BJ (cell line): Measurements from ENCODE around the gene SORD. TPM values are rescaled to one million over a fixed set of nuclear protein-coding genes. Genes with fewer than 3 reads are reported as not detected.
"Not testable (repeated sequence)": the region's sequence is repeated elsewhere in the genome, so short reads cannot be mapped to it uniquely, and the experiment has no call there.

ENCODE experiments used
- CTCF ChIA-PET: fragments of 350-600 bp; formaldehyde crosslinking; extraction: SDS; loops from one replicate; lab custom pipeline; 2021; ENCODE audit warnings: antibody characterized with exemption, inconsistent platforms; lab: Yijun Ruan, JAX
- POLR2A ChIA-PET: fragments of 300-600 bp; sonication (Branson Sonifier 250); formaldehyde crosslinking; extraction: SDS; loops from one replicate; lab custom pipeline; 2021; ENCODE audit warnings: antibody characterized with exemption; lab: Charles Lee
- DNase-seq: peaks from one replicate; pipeline ENCODE4 v3.0.0-alpha.2; 2011; ENCODE audit warnings: low read depth
- H3K27me3 ChIP-seq: 2 replicates; pipeline ENCODE4 v1.6.0; 2011; ENCODE audit warnings: low read length; ENCODE audit not compliant: control insufficient read depth, insufficient read depth
- H3K36me3 ChIP-seq: 2 replicates; pipeline ENCODE4 v1.5.1; 2011; ENCODE audit warnings: low read length; ENCODE audit not compliant: control insufficient read depth, insufficient read depth
- H3K4me3 ChIP-seq: 2 replicates; pipeline ENCODE4 v1.5.1; 2011; ENCODE audit warnings: low read depth, mild to moderate bottlenecking, control low read depth, low read length
- polyA plus RNA-seq: library from polyadenylated mRNA; depleted of rRNA; stranded (reverse); fragments of >200 nt; gene quantifications from 2 replicates; pipeline ENCODE4 v1.2.3, GENCODE V29; 2011
- TF ChIP-seq, protein P1 (sequence below): IDR thresholded peaks from 2 replicates; pipeline ENCODE4 v1.5.1; 2011; ENCODE audit warnings: low read depth, mild to moderate bottlenecking, control low read depth, inconsistent platforms, low read length, moderate library complexity; ENCODE audit not compliant: insufficient read depth

Gene SORD
- polyA plus RNA-seq, 1 experiment: 30.4 TPM

DNA sequence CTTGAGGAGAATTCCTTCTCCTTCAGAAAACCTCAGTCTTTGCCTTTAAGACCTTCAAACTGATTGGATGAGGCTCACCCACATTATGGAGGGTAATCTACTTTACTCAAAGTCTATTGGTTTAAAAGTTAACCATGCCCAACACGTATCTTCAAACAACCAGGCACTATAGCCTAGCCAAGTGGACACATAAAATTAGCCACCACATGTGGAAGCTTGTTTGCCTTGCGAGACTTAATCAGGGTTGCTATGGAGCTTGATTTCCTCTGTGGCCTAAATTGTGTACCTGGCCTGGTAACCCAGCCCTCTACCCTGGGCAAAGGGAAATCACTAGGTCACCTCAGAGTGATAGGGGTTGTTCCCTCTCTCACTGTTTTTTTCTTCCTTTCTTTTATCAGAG lies 19.9 kb downstream of the SORD start:
- H3K4me3 ChIP-seq, DNase-seq, H3K27me3 ChIP-seq, CTCF ChIA-PET, POLR2A ChIA-PET, H3K36me3 ChIP-seq: not testable (repeated sequence)

DNA sequence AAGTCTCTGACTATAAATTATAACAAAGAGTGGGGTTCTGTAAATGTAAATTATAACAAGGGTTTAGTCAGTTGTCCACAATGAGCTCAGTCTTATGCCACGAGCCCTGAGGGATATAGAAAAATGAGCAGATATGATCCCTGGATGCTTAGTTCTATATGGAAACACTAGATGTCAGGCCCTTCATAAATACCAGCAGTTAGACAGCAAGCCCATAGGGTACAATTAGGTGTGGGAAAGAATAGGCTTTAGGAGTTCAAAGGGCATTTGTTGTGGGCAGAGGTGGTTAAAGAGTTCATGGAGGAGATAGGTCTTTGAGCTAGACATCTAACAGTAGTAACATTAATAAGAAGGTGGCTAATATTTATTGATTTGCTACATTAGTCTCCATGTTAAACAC lies 21.3 kb downstream of the SORD start:
- POLR2A ChIA-PET, CTCF ChIA-PET, H3K36me3 ChIP-seq, H3K27me3 ChIP-seq, DNase-seq, H3K4me3 ChIP-seq: not testable (repeated sequence)

DNA sequence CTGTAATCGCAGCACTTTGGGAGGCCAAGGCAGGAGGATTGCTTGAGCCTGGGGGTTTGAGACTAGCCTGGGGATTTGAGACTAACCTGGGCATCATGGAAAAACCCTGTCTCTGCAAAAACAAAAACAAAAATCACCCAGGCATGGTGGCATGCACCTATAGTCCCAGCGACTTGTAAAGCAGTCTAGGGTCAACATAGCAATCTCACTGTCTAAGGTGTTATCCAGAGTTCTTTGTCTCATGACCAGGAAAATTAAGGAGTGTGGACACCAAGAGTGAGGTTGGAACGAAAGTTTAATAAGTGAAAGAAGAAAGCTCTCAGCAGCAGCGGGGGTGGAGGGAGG lies 25.4 kb downstream of the SORD start:
- POLR2A ChIA-PET, H3K4me3 ChIP-seq, DNase-seq, H3K27me3 ChIP-seq, H3K36me3 ChIP-seq: not testable (repeated sequence)
- CTCF ChIA-PET: interaction anchor here (1.6 kb wide), 1 partner anchor 10 kb away, joined by 8 read pairs; no protein-coding TSS in a partner anchor

DNA sequence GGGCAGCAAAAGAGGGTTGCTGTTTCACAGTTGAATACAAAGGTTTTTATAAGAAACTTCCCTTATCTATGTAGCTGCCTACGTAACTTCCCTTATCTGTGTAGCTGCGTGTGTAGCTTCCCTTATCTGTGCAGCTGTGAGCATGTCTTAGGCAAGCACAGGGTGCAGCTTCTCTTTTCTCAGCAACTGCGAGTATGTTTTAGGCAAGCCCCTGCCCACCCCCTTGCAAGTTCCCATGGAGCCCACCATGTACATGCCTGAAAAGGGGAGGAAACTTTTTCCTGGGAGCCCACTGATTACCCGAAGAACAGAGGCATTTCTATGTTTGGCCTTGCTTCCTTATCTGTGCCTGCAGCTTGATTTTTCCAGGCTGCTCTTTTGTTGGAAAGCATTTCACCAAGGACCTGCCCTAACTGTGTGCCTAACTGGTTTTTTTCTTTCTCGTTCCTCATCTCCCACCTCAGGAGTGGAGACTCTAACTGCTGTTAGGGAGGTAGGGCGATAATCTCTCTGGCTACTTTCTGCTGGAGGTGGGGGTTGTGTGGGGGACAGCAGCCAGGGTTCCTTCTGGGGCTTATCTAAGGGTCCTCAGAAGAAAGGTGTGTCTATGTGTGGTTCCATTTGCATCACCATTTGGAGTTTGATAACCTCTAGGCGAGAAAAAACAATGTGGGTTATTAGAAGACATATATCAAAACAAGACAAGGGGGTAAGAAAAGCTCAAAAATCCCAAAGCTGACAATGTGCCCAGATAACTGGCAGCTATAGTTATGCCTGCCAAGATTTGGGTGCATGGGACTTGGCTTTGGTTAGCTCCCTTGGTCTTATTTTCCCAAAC lies 26.0 kb downstream of the SORD start:
- TF ChIP-seq, protein P1, sequence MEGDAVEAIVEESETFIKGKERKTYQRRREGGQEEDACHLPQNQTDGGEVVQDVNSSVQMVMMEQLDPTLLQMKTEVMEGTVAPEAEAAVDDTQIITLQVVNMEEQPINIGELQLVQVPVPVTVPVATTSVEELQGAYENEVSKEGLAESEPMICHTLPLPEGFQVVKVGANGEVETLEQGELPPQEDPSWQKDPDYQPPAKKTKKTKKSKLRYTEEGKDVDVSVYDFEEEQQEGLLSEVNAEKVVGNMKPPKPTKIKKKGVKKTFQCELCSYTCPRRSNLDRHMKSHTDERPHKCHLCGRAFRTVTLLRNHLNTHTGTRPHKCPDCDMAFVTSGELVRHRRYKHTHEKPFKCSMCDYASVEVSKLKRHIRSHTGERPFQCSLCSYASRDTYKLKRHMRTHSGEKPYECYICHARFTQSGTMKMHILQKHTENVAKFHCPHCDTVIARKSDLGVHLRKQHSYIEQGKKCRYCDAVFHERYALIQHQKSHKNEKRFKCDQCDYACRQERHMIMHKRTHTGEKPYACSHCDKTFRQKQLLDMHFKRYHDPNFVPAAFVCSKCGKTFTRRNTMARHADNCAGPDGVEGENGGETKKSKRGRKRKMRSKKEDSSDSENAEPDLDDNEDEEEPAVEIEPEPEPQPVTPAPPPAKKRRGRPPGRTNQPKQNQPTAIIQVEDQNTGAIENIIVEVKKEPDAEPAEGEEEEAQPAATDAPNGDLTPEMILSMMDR: no peak
- Histone ChIP-seq H3K4me3 (no peak overlapping the region), H3K27me3 (no peaks in the 10 kb centered on the region), H3K36me3 (no peaks in the 10 kb centered on the region; the same call in 1 of the 2 replicates)
- DNase-seq: no peak
- CTCF ChIA-PET: interaction anchor here (1.0 to 1.6 kb wide), 2 partner anchors 11 to 13 kb away, joined by 3 to 8 read pairs; no protein-coding TSS in a partner anchor
- POLR2A ChIA-PET: no interaction called here

DNA sequence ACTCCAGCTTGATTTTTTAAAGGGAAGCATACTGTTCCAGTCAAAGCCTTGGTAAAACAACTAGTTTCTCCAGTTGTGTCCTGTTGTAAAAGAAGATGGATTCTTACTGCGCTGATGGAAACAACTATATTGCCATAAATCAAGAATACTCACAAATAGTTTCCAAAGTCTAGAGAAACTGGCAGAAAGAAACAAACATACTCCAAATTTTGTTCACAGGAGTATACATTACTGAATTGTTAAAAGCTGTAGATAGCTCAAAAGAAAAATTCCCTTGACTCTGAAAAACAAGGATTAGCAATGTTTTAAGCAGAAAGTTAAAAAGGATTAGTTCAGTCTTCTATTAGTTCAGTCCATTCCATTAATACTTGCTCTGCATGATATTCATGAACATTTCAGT lies 27.6 kb downstream of the SORD start:
- Histone ChIP-seq H3K4me3 (no peak overlapping the region), H3K27me3 (no peaks in the 10 kb centered on the region), H3K36me3 (no peaks in the 10 kb centered on the region)
- no peak for DNase-seq
- CTCF ChIA-PET: interaction anchor here (1.6 to 1.8 kb wide), 2 partner anchors 13 to 68 kb away, joined by 3 to 5 read pairs; no protein-coding TSS in a partner anchor
- POLR2A ChIA-PET: no interaction called here
- TF ChIP-seq, protein P1: no peak

DNA sequence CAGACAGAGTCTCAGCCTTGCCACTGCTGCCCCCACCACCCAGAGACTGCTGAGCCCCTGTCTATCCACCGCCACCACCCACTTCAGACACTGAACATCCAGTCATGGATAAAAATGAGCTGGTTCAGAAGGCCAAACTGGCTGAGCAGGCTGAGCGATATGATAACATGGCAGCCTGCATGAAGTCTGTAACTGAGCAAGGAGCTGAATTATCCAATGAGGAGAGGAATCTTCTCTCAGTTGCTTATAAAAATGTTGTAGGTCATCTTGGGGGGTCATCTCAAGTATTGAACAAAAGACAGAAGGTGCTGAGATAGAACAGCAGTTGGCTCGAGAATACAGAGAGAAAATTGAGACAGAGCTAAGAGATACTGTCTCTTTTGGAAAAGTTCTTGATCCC lies 29.7 kb downstream of the SORD start:
- H3K4me3 ChIP-seq, H3K27me3 ChIP-seq, POLR2A ChIA-PET, DNase-seq, H3K36me3 ChIP-seq: not testable (repeated sequence)
- CTCF ChIA-PET: interaction anchor here (1.8 kb wide), 1 partner anchor 16 kb away, joined by 4 read pairs; no protein-coding TSS in a partner anchor

DNA sequence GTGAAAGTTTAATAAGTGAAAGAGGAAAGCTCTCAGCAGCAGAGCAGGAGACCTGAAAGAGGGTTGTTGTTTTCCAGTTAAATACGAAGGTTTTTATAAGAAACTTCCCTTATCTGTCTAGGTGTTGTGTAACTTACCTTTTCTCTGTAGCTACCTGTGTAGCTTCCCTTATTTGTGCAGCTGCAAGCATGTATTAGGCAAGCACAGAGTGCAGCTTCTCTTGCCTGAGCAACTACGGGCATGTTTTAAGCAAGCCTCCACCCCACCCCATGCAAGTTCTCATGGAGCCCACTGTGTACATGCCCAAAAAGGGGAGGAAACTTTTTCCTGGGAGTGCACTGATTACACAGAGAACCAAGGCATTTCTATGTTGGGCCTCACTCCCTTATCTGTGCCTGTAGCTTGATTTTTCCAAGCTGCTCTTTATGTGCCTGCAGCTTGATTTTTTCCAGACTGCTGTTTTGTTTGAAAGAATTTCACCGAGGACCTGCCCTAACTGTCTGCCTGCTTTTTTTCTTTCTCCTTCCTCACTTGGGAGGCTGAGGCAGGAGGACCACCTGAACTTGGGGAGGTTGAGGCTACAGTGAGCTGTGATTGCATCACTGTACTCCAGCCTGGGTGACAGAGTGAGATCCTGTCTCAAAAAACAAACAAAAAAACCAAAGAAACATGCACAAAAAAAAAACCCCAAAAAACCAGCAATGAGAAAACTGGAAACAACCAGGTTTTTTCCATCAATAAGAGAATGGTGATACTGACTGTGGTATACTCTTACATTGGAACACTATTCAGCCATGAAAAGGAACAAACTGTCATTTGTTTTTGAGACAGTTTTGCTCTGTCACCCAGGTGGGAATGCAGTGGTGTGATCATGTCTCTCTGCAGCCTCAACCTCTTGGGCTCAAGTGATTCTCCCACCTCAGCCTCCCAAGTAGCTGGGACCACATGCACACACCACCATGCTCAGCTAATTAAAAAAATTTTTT lies 36.0 kb downstream of the SORD start:
- POLR2A ChIA-PET, H3K4me3 ChIP-seq, CTCF ChIA-PET: not testable (repeated sequence)

DNA sequence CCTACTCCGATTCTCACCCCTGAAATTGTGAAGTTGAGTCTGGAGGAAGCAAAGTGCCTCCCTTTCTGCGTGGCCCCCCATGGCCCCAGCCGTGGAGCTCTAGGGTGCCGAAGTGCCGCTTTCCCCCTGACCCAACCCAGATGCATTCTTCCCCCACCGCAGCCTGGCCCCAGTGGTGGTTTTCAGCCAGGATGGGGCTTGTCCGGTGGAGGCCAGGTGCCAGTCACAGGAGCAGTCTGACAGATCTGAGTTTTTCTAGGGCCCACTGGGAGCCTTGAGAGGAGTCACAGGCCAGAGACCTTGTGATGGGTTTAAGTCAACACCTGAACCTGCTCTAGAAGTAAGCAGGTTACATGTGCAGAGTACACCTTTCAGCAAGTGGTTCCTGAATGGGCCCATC lies 39.3 kb downstream of the SORD start:
- H3K4me3 ChIP-seq, H3K36me3 ChIP-seq, POLR2A ChIA-PET, H3K27me3 ChIP-seq, DNase-seq: not testable (repeated sequence)
- CTCF ChIA-PET: interaction anchor here (0.7 kb wide), 1 partner anchor 13 kb away, joined by 3 read pairs; no protein-coding TSS in a partner anchor

More for the DNA sequence above, 36.0 kb downstream of the SORD start:
- not testable (repeated sequence) for H3K36me3 ChIP-seq, H3K27me3 ChIP-seq, DNase-seq
